MCF 10A (cell line): ENCODE data around the gene AP1S2. TPM values are rescaled to one million over a fixed set of nuclear protein-coding genes. Genes with fewer than 3 reads are reported as not detected.

Experiments
- Bru-seq: library from RNA; stranded (reverse); fragments of 400-500 nt; gene quantifications from one replicate; lab custom pipeline; 2021; lab: Mats Ljungman, UMichigan
- BruChase-seq, 2 experiments: library from RNA; stranded (reverse); fragments of 400-500 nt; gene quantifications; one replicate each; lab custom pipeline; 2021; lab: Mats Ljungman, UMichigan
- BruUV-seq: library from RNA; stranded (reverse); fragments of 400-500 nt; replicated peaks from 2 replicates; lab custom pipeline; 2021; lab: Mats Ljungman, UMichigan
- CTCF ChIA-PET: fragments of 300-600 bp; sonication (Branson Sonifier 250); formaldehyde crosslinking; extraction: SDS; loops from one replicate; lab custom pipeline; 2021; ENCODE audit warnings: antibody characterized with exemption, inconsistent platforms; lab: Yijun Ruan, JAX
- POLR2A ChIA-PET: fragments of 300-600, 350-650 bp; sonication (Branson Sonifier 250); formaldehyde crosslinking; extraction: SDS; loops from one replicate; lab custom pipeline; 2020; ENCODE audit warnings: antibody characterized with exemption, inconsistent platforms; lab: Yijun Ruan, JAX
- DNase-seq: peaks from one replicate; pipeline ENCODE4 v3.0.0-alpha.2; 2018; ENCODE audit not compliant: unreplicated experiment
- H3K27ac Mint-ChIP-seq: one replicate; pipeline ENCODE4 v1.8.0; 2022; ENCODE audit warnings: mild to moderate bottlenecking, low read depth, mixed read lengths; ENCODE audit not compliant: unreplicated experiment
- H3K27me3 Mint-ChIP-seq: one replicate; pipeline ENCODE4 v1.8.0; 2022; ENCODE audit warnings: mixed read lengths; ENCODE audit not compliant: insufficient read depth, unreplicated experiment
- H3K36me3 Mint-ChIP-seq: one replicate; pipeline ENCODE4 v1.8.0; 2022; ENCODE audit warnings: mild to moderate bottlenecking, moderate library complexity, mixed read lengths; ENCODE audit not compliant: insufficient read depth, unreplicated experiment
- H3K4me1 Mint-ChIP-seq: one replicate; pipeline ENCODE4 v1.8.0; 2022; ENCODE audit warnings: mixed read lengths; ENCODE audit not compliant: insufficient read depth, unreplicated experiment
- H3K4me3 Mint-ChIP-seq: one replicate; pipeline ENCODE4 v1.8.0; 2022; ENCODE audit warnings: mild to moderate bottlenecking, moderate library complexity, mixed read lengths; ENCODE audit not compliant: unreplicated experiment
- H3K9me3 Mint-ChIP-seq: one replicate; pipeline ENCODE4 v1.8.0; 2022; ENCODE audit warnings: mixed read lengths; ENCODE audit not compliant: unreplicated experiment
- intact Hi-C: fragments of 100-400 bp; cut with micrococcal nuclease; formaldehyde crosslinking; loops from 2 replicates; pipeline ENCODE4 v1.14.1; 2022
- long read RNA-seq: library from polyadenylated mRNA; stranded (forward); transcript quantifications from one replicate; pipeline ENCODE4 v2.0.0, GENCODE V29; 2022
- total RNA-seq: library from RNA; stranded (reverse); gene quantifications from 2 replicates; pipeline ENCODE4 v1.2.3, GENCODE V29; 2022
- TF ChIP-seq, protein P1 (sequence below): fragments of 200-600 bp; IDR thresholded peaks from one replicate; pipeline ENCODE4 v1.8.0; 2022; ENCODE audit warnings: antibody characterized with exemption, mild to moderate bottlenecking; ENCODE audit not compliant: unreplicated experiment

The AP1S2 gene
- total RNA-seq = 8.4 and 9.4 TPM in 2 replicates
- percentile 46 among the genes with signal in this experiment for Bru-seq, nascent RNA
- BruChase-seq, experiment 1, labeled RNA remaining after a 6-hour chase = percentile 51 among the genes with signal in this experiment
- BruChase-seq, experiment 2, labeled RNA remaining after a 2-hour chase = percentile 53 among the genes with signal in this experiment
- long read RNA-seq, transcript AP1S2-201 (5 exons, 2,237 nt) = major isoform, 22 of 28 reads
- long read RNA-seq, partial matches to known transcripts = 0 of 28 reads
- long read RNA-seq, other reads (novel, unspliced or antisense) = 6 of 28 reads

DNA sequence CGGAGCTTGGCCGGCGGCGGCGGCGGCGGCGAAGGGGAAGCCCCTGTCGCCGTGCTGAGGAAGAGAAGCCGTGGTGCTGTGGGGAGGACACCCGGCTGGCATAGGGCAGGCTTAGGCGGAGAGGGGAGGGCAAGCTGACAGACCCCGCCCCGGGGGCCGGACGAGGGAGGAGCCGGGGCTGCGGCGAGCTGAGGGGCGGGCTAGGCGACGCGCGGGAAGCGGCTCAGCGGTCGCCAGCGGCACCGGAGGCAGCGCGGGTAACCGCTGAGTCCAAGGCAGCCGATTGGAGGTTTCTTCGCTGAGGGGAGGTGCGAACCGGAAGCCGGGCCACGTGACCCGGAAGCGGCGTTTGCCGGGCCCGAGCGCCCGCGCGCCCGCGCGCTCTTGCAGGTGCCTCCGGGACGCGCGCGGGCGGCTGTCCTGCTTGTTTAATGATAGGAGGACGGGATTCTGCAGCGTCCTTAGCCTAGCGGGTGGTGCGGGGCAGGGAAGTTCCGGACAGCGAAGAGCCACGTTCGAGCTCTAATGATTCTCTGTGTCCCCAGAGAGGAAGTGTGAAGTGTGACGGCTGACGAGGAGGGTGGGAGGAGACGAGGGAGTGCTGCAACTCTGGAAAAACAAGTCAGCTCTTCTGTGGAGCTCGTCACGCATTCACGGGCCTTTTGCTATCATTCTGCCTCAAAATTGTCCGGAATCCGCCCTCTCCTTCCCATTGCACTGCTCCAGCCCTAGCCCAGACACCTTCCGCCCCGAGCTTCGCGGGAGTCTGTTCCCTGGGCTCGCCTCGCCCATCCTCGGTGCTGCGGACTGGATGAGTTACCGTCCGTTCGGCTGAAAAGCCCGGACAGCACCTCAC, at the start of gene AP1S2:
TSS of gene AP1S2 (minus strand) at position 102 of the 856 bp plus-strand sequence. CDS start 2,289 bp downstream, outside the sequence.
- TF ChIP-seq, protein P1, sequence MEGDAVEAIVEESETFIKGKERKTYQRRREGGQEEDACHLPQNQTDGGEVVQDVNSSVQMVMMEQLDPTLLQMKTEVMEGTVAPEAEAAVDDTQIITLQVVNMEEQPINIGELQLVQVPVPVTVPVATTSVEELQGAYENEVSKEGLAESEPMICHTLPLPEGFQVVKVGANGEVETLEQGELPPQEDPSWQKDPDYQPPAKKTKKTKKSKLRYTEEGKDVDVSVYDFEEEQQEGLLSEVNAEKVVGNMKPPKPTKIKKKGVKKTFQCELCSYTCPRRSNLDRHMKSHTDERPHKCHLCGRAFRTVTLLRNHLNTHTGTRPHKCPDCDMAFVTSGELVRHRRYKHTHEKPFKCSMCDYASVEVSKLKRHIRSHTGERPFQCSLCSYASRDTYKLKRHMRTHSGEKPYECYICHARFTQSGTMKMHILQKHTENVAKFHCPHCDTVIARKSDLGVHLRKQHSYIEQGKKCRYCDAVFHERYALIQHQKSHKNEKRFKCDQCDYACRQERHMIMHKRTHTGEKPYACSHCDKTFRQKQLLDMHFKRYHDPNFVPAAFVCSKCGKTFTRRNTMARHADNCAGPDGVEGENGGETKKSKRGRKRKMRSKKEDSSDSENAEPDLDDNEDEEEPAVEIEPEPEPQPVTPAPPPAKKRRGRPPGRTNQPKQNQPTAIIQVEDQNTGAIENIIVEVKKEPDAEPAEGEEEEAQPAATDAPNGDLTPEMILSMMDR = no peak
- peaks cover 6% of the 10 kb centered on the region for H3K4me1 Mint-ChIP-seq
- CTCF ChIA-PET = interaction anchor here (0.5 to 1.1 kb wide), 6 partner anchors 19 to 946 kb away, joined by 3 to 4 read pairs (median 3); no protein-coding TSS in a partner anchor
- intact Hi-C loops = loop anchor here (5.0 to 10.0 kb wide), 2 partner anchors 63 to 580 kb away; partner anchors contain the start of gene ZRSR2
- peak; percentile 96 for DNase-seq
- H3K4me3 Mint-ChIP-seq = peak within 1 kb of the TSS; percentile 93
- no TSS peak for BruUV-seq
- no peaks in the 10 kb centered on the region for H3K9me3 Mint-ChIP-seq
- no peaks in the 10 kb centered on the region for H3K36me3 Mint-ChIP-seq
- H3K27me3 Mint-ChIP-seq = peaks cover 27% of the 10 kb centered on the region
- peak within 1 kb of the TSS; percentile 61 for H3K27ac Mint-ChIP-seq
- POLR2A ChIA-PET = interaction anchor here (0.7 to 2.2 kb wide), 5 partner anchors 17 to 933 kb away, joined by 3 to 20 read pairs (median 4); partner anchors contain the start of genes SYAP1 and ZRSR2

DNA sequence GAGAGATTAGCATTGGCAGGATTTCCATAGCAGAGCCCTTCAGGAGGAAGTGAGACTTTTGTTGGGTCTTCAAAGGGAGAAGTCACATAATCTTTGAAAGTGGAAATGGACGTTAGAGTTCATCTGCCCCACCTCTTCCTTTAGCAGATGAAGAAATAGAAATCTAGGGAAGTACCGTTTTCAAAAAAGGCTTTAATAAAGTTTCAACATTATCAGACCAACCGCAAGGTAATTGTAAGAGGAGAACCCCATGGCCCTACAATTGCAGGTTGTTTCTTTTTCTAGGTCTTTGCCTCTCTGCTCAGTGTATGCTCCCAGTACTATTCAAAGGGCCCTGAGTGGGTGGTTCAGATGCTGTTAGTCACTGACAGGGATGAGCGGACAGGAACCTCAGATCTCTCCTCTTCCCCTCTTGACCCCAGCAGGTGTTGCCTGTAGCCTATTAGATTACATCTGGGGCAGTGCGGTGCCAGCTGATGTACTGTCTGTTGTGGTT, 48.6 kb upstream of the AP1S2 start:
- no peak overlapping the region for H3K27ac Mint-ChIP-seq
- peaks cover 16% of the 10 kb centered on the region for H3K27me3 Mint-ChIP-seq
- ChIA-PET CTCF (no interaction called here), POLR2A (no interaction called here)
- H3K4me3 Mint-ChIP-seq = no peak overlapping the region
- TF ChIP-seq, protein P1 = no peak
- H3K4me1 Mint-ChIP-seq = no peaks in the 10 kb centered on the region
- intact Hi-C loops = no loop called here
- no TSS peak for BruUV-seq
- H3K36me3 Mint-ChIP-seq = peaks cover 7% of the 10 kb centered on the region
- H3K9me3 Mint-ChIP-seq = no peaks in the 10 kb centered on the region
- DNase-seq = no peak

DNA sequence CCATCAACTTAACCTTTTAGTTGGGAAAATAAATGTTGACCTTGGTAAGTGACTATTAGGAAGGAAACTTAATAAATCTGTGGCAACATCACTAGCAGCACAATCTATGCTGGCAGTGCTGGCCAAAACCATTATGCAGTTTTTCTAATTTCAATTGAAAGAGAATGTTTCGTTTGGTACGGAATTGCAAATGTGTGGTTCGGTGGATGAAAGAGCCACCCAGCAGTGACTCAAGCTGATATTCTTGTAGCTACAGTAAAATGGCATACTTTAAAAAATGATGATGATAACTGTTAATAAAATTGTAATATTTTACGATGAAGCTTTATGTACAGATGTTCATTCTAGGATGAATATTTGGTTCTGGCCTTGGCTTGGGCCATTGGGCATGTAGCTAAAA, 40.7 kb upstream of the AP1S2 start:
- no peak for DNase-seq
- no peak overlapping the region for H3K27ac Mint-ChIP-seq
- intact Hi-C loops = no loop called here
- TF ChIP-seq, protein P1 = no peak
- H3K36me3 Mint-ChIP-seq = peaks cover 7% of the 10 kb centered on the region
- CTCF ChIA-PET = interaction anchor here (0.6 kb wide), 1 partner anchor 73 kb away, joined by 3 read pairs; no protein-coding TSS in a partner anchor
- POLR2A ChIA-PET = no interaction called here
- H3K27me3 Mint-ChIP-seq = peaks cover 33% of the 10 kb centered on the region
- no TSS peak for BruUV-seq
- H3K9me3 Mint-ChIP-seq = no peaks in the 10 kb centered on the region
- no peak overlapping the region for H3K4me3 Mint-ChIP-seq
- H3K4me1 Mint-ChIP-seq = no peaks in the 10 kb centered on the region
